IMR-90 (cell line): ENCODE measurements around the gene SLC25A6. TPM values are rescaled to one million over a fixed set of nuclear protein-coding genes. Genes with fewer than 3 reads are reported as not detected.

Experiments used
- ATAC-seq: fragments of 200-7000 bp; cut with Tn5 transposase; 2 replicates; pipeline ENCODE4 v1.9.1; 2020; ENCODE audit warnings: low read depth, mild to moderate bottlenecking, moderate library complexity
- BruUV-seq: library from RNA; stranded (reverse); fragments of 400-500 nt; replicated peaks from 2 replicates; lab custom pipeline; 2021; lab: Mats Ljungman, UMichigan
- CTCF ChIA-PET: fragments of 300-600 bp; formaldehyde crosslinking; extraction: SDS; loops from one replicate; lab custom pipeline; 2021; ENCODE audit warnings: antibody characterized with exemption; lab: Yijun Ruan, JAX
- POLR2A ChIA-PET: fragments of 300-600 bp; sonication (Branson Sonifier 250); formaldehyde crosslinking; loops from one replicate; lab custom pipeline; 2022; ENCODE audit warnings: antibody characterized with exemption; ENCODE audit not compliant: unreplicated experiment; lab: Charles Lee
- DNase-seq: peaks from one replicate; pipeline ENCODE4 v3.0.0; 2013
- H2AFZ ChIP-seq: replicated peaks from 2 replicates; pipeline ENCODE3; 2013; ENCODE audit warnings: low read length, mild to moderate bottlenecking; ENCODE audit not compliant: poor library complexity
- H2AK5ac ChIP-seq: 2 replicates; pipeline ENCODE4 v1.6.1; 2013; ENCODE audit warnings: low read depth, low read length, inconsistent platforms
- H2AK9ac ChIP-seq: replicated peaks from 2 replicates; pipeline ENCODE3; 2013; ENCODE audit warnings: mild to moderate bottlenecking, low read depth, low read length, moderate library complexity; ENCODE audit not compliant: poor library complexity
- H2BK120ac ChIP-seq: 2 replicates; pipeline ENCODE4 v1.6.1; 2013; ENCODE audit warnings: low read depth, low read length, inconsistent platforms
- H2BK15ac ChIP-seq: 3 replicates; pipeline ENCODE4 v1.6.1; 2013; ENCODE audit warnings: low read depth, low read length, inconsistent platforms
- H2BK20ac ChIP-seq: 2 replicates; pipeline ENCODE4 v1.6.1; 2013; ENCODE audit warnings: low read depth, mild to moderate bottlenecking, inconsistent platforms, low read length, moderate library complexity
- H2BK5ac ChIP-seq: 2 replicates; pipeline ENCODE4 v1.6.1; 2013; ENCODE audit warnings: mild to moderate bottlenecking, low read depth, low read length, inconsistent platforms; ENCODE audit not compliant: poor library complexity, severe bottlenecking
- H3K14ac ChIP-seq: replicated peaks from 2 replicates; pipeline ENCODE4 v1.6.1; 2013; ENCODE audit warnings: low read depth, low read length, inconsistent platforms
- H3K18ac ChIP-seq: 2 replicates; pipeline ENCODE4 v1.6.1; 2013; ENCODE audit warnings: low read depth, low read length, control low read depth
- H3K23ac ChIP-seq: 2 replicates; pipeline ENCODE4 v1.6.1; 2013; ENCODE audit warnings: low read depth, low read length, inconsistent platforms
- H3K27ac ChIP-seq: 2 replicates; pipeline ENCODE4 v1.5.1; 2013; ENCODE audit warnings: mild to moderate bottlenecking, control low read depth, low read length; ENCODE audit not compliant: insufficient read depth
- H3K27me3 ChIP-seq: 2 replicates; pipeline ENCODE4 v1.6.1; 2013; ENCODE audit warnings: low read length; ENCODE audit not compliant: control insufficient read depth, insufficient read depth
- H3K36me3 ChIP-seq: 2 replicates; pipeline ENCODE4 v1.6.1; 2013; ENCODE audit warnings: low read length, mixed read lengths; ENCODE audit not compliant: control insufficient read depth, insufficient read depth
- H3K4ac ChIP-seq: 2 replicates; pipeline ENCODE4 v1.6.1; 2013; ENCODE audit warnings: low read depth, low read length, inconsistent platforms
- H3K4me1 ChIP-seq: 2 replicates; pipeline ENCODE4 v1.6.1; 2013; ENCODE audit warnings: low read length, mixed read lengths; ENCODE audit not compliant: control insufficient read depth, insufficient read depth
- H3K4me2 ChIP-seq: 2 replicates; pipeline ENCODE4 v1.6.1; 2013; ENCODE audit warnings: low read depth, mild to moderate bottlenecking, control low read depth, low read length, moderate library complexity
- H3K4me3 ChIP-seq: 2 replicates; pipeline ENCODE4 v1.5.1; 2013; ENCODE audit warnings: low read depth, mild to moderate bottlenecking, control low read depth, low read length, moderate library complexity; ENCODE audit not compliant: insufficient read depth
- H3K56ac ChIP-seq: 2 replicates; pipeline ENCODE4 v1.6.1; 2013; ENCODE audit warnings: low read length, inconsistent platforms; ENCODE audit not compliant: insufficient read depth; ENCODE audit errors: extremely low read depth
- H3K79me1 ChIP-seq, 2 experiments: 2 replicates each; pipeline ENCODE4 v1.6.1; 2013; ENCODE audit warnings: low read length in 2 of 2, inconsistent platforms in 1 of 2, low read depth in 1 of 2
- H3K9ac ChIP-seq: 2 replicates; pipeline ENCODE4 v1.6.1; 2013; ENCODE audit warnings: low read depth, low read length, control low read depth
- H3K9me1 ChIP-seq: 2 replicates; pipeline ENCODE4 v1.6.1; 2013; ENCODE audit warnings: low read length, inconsistent platforms; ENCODE audit not compliant: insufficient read depth
- H3K9me3 ChIP-seq: 2 replicates; pipeline ENCODE4 v1.6.1; 2013; ENCODE audit warnings: low read length; ENCODE audit not compliant: control insufficient read depth, insufficient read depth
- H4K20me1 ChIP-seq: 2 replicates; pipeline ENCODE4 v1.6.1; 2013; ENCODE audit warnings: low read length, inconsistent platforms; ENCODE audit not compliant: insufficient read depth
- H4K5ac ChIP-seq: 2 replicates; pipeline ENCODE4 v1.6.1; 2013; ENCODE audit warnings: mild to moderate bottlenecking, low read depth, low read length, control low read depth
- H4K8ac ChIP-seq, 2 experiments: 2 replicates each; pipeline ENCODE4 v1.6.1; 2013; ENCODE audit warnings: low read depth in 2 of 2, low read length in 2 of 2, control low read depth in 1 of 2, inconsistent platforms in 1 of 2
- H4K91ac ChIP-seq: 2 replicates; pipeline ENCODE4 v1.6.1; 2013; ENCODE audit warnings: low read depth, low read length, inconsistent platforms; ENCODE audit not compliant: insufficient read depth
- CEBPB ChIP-seq: IDR thresholded peaks from 2 replicates; pipeline ENCODE4 v1.6.1; 2012; ENCODE audit warnings: low read depth, low read length, improper control_type of control experiment
- CHD1 ChIP-seq: IDR thresholded peaks from 2 replicates; pipeline ENCODE4 v1.6.1; 2012; ENCODE audit warnings: low read depth, low read length, improper control_type of control experiment
- ELK1 ChIP-seq: fragments of 150-350 bp; IDR thresholded peaks from 2 replicates; pipeline ENCODE4 v1.6.1; 2016; ENCODE audit warnings: low read depth, mild to moderate bottlenecking, low read length, moderate library complexity, borderline replicate concordance
- FOS ChIP-seq: fragments of 150-350 bp; IDR thresholded peaks from 2 replicates; pipeline ENCODE4 v1.6.1; 2016; ENCODE audit warnings: low read depth, low read length
- MAFK ChIP-seq: IDR thresholded peaks from 2 replicates; pipeline ENCODE4 v1.6.1; 2012; ENCODE audit warnings: low read depth, low read length, improper control_type of control experiment
- MAZ ChIP-seq: IDR thresholded peaks from 2 replicates; pipeline ENCODE4 v1.6.1; 2012; ENCODE audit warnings: low read depth, mild to moderate bottlenecking, low read length, improper control_type of control experiment, moderate library complexity, borderline replicate concordance
- MXI1 ChIP-seq: IDR thresholded peaks from 2 replicates; pipeline ENCODE4 v1.6.1; 2012; ENCODE audit warnings: low read depth, mild to moderate bottlenecking, low read length, moderate library complexity, borderline replicate concordance
- NFE2L2 ChIP-seq: fragments of 150-350 bp; IDR thresholded peaks from 2 replicates; pipeline ENCODE4 v1.6.1; 2016; ENCODE audit warnings: low read depth, mild to moderate bottlenecking, low read length
- POLR2A ChIP-seq: IDR thresholded peaks from 2 replicates; pipeline ENCODE4 v1.6.1; 2012; ENCODE audit warnings: mild to moderate bottlenecking, low read depth, low read length
- RAD21 ChIP-seq: IDR thresholded peaks from 2 replicates; pipeline ENCODE4 v1.6.1; 2012; ENCODE audit warnings: low read length, improper control_type of control experiment
- RCOR1 ChIP-seq: IDR thresholded peaks from 2 replicates; pipeline ENCODE4 v1.6.1; 2012; ENCODE audit warnings: mild to moderate bottlenecking, low read length, improper control_type of control experiment; ENCODE audit not compliant: insufficient replicate concordance
- RFX5 ChIP-seq: IDR thresholded peaks from 2 replicates; pipeline ENCODE4 v1.8.0; 2012; ENCODE audit warnings: low read depth, mild to moderate bottlenecking, low read length, moderate library complexity
- SMC3 ChIP-seq: fragments of 150-350 bp; IDR thresholded peaks from 2 replicates; pipeline ENCODE4 v1.6.1; 2016; ENCODE audit warnings: low read depth, mild to moderate bottlenecking, antibody characterized with exemption, low read length, moderate library complexity
- WGBS, 2 experiments: methylation state at CpG; one replicate each; pipeline versions ENCODE4 v1.1.5 to v1.1.7; 2013; ENCODE audit warnings: missing lambda C conversion rate in 2 of 2; ENCODE audit not compliant: insufficient read length in 1 of 2; ENCODE audit errors: extremely low coverage in 2 of 2; 5-methylcytosine and 5-hydroxymethylcytosine counted together
- dilution Hi-C: fragments of 300-500 bp; cut with HindIII; formaldehyde crosslinking; loops from one replicate; pipeline ENCODE4 v1.14.3; 2018; ENCODE audit warnings: low sequenced_read_pairs; ENCODE audit not compliant: unreplicated experiment
- in situ Hi-C: fragments of 300-500 bp; cut with MboI; formaldehyde crosslinking; loops from 3 replicates; pipeline ENCODE4 v1.14.3; 2019; ENCODE audit warnings: low sequenced_read_pairs, inconsistent platforms, mixed read lengths
- intact Hi-C: fragments of 100-400 bp; cut with micrococcal nuclease; formaldehyde crosslinking; loops from 2 replicates; pipeline ENCODE4 v1.10.0; 2022
- polyA plus RNA-seq, 3 experiments: library from polyadenylated mRNA; depleted of rRNA; stranded (reverse); fragments of >200 nt; gene quantifications; 2 replicates each; pipeline ENCODE4 v1.2.3, GENCODE V29; 2012; ENCODE audit warnings: low replicate concordance in 1 of 3
- total RNA-seq: library from RNA; depleted of rRNA; stranded (reverse); fragments of >200 nt; gene quantifications from 2 replicates; pipeline ENCODE4 v1.2.3, GENCODE V29; 2012
- TF ChIP-seq, protein P1 (sequence below): fragments of 150-350 bp; IDR thresholded peaks from 2 replicates; pipeline ENCODE4 v1.6.1; 2017; ENCODE audit warnings: mild to moderate bottlenecking, antibody characterized with exemption, low read length, low read depth
- TF ChIP-seq, protein P2 (sequence below): conservative IDR thresholded peaks from 2 replicates; pipeline ENCODE4 v1.5.1; 2012; ENCODE audit warnings: mild to moderate bottlenecking, low read depth, low read length, improper control_type of control experiment

The SLC25A6 gene
- total and polyA plus RNA-seq, 2 of the 4 experiments (the other 2 are of a cell fraction): 166 to 565 TPM

- Histone ChIP-seq H3K27me3 (no peaks in the 10 kb centered on the region), H2AFZ (no peak overlapping the region), H3K14ac (no peak overlapping the region), H3K4ac (no peak overlapping the region), H2BK5ac (no peak overlapping the region), H4K8ac (no peak overlapping the region), H2AK9ac (peak overlapping the region; percentile 5), H3K4me3 (no peak overlapping the region), H3K56ac (no peak overlapping the region), H3K36me3 (peaks cover 10% of the 10 kb centered on the region), H4K20me1 (peaks cover 19% of the 10 kb centered on the region), H2AK5ac (no peak overlapping the region; the same call in 1 of the 2 replicates), H3K9me3 (no peaks in the 10 kb centered on the region), H3K27ac (no peak overlapping the region), H2BK15ac (no peak overlapping the region), H4K5ac (no peak overlapping the region), H3K23ac (no peak overlapping the region), H4K91ac (no peak overlapping the region), H3K4me1 (no peaks in the 10 kb centered on the region; the same call in 1 of the 2 replicates), H3K79me1 (peaks cover 10 to 21% of the 10 kb centered on the region in 2 experiments; a peak in 3 of 4 replicates), H3K9me1 (no peaks in the 10 kb centered on the region), H2BK120ac (no peak overlapping the region), H3K4me2 (no peak overlapping the region), H2BK20ac (no peak overlapping the region), H3K9ac (no peak overlapping the region), H3K18ac (no peak overlapping the region)
- 88% methylated on average over 5 of the region's 22 CpGs; no CpG with 5 or more reads in 1 of the 2 experiments for WGBS, 2 experiments
- no peak for TF ChIP-seq CHD1
- TF ChIP-seq RFX5: no peak
- TF ChIP-seq RCOR1: no peak
- no peak for TF ChIP-seq CEBPB
- no peak for TF ChIP-seq FOS
- no peak for TF ChIP-seq RAD21
- no peak for TF ChIP-seq NFE2L2
- no peak for TF ChIP-seq MXI1
- TF ChIP-seq MAFK: no peak
- TF ChIP-seq, protein P1, sequence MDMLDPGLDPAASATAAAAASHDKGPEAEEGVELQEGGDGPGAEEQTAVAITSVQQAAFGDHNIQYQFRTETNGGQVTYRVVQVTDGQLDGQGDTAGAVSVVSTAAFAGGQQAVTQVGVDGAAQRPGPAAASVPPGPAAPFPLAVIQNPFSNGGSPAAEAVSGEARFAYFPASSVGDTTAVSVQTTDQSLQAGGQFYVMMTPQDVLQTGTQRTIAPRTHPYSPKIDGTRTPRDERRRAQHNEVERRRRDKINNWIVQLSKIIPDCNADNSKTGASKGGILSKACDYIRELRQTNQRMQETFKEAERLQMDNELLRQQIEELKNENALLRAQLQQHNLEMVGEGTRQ: no peak
- no peak for TF ChIP-seq MAZ
- no peak for TF ChIP-seq POLR2A
- no peak for TF ChIP-seq SMC3
- TF ChIP-seq ELK1: no peak
- TF ChIP-seq, protein P2, sequence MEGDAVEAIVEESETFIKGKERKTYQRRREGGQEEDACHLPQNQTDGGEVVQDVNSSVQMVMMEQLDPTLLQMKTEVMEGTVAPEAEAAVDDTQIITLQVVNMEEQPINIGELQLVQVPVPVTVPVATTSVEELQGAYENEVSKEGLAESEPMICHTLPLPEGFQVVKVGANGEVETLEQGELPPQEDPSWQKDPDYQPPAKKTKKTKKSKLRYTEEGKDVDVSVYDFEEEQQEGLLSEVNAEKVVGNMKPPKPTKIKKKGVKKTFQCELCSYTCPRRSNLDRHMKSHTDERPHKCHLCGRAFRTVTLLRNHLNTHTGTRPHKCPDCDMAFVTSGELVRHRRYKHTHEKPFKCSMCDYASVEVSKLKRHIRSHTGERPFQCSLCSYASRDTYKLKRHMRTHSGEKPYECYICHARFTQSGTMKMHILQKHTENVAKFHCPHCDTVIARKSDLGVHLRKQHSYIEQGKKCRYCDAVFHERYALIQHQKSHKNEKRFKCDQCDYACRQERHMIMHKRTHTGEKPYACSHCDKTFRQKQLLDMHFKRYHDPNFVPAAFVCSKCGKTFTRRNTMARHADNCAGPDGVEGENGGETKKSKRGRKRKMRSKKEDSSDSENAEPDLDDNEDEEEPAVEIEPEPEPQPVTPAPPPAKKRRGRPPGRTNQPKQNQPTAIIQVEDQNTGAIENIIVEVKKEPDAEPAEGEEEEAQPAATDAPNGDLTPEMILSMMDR: no peak
- BruUV-seq: no TSS peak
- CTCF ChIA-PET: no interaction called here
- POLR2A ChIA-PET: no interaction called here
- in situ Hi-C loops (no loop called here), dilution Hi-C loops (no loop called here), intact Hi-C loops (loop anchor here (10.0 kb wide), 1 partner anchor 50 kb away; no protein-coding TSS in a partner anchor)
- DNase-seq (no peak), ATAC-seq (no peak)
Observed at GRCh38 chrX:1394731-1395501, 3.0 kb upstream of the SLC25A6 start.
